ENCODE data around the gene LAPTM5. TPM values are rescaled to one million over a fixed set of nuclear protein-coding genes. Genes with fewer than 3 reads are reported as not detected.

Gene LAPTM5
- total RNA-seq, 1 donor from 2014 or later: 0.56 TPM

- Mint-ChIP-seq H3K4me1 (ENCODE audit: low read depth, unreplicated experiment) (peaks cover 33% of the 10 kb centered on the region), H3K9me3 (ENCODE audit: unreplicated experiment) (peaks cover 6% of the 10 kb centered on the region), H3K27me3 (ENCODE audit: unreplicated experiment) (peaks cover 12% of the 10 kb centered on the region), H3K4me3 (ENCODE audit: unreplicated experiment) (no peak overlapping the region), H3K36me3 (ENCODE audit: unreplicated experiment) (no peaks in the 10 kb centered on the region), H3K27ac (ENCODE audit: unreplicated experiment) (no peak overlapping the region)
- DNase-seq: no peak
- no peak for TF ChIP-seq CTCF (IDR thresholded peaks at IDR 0.05; ENCODE audit: partially characterized antibody, unreplicated experiment)
Measured at GRCh38 chr1:30708361-30708728, 49.2 kb downstream of the LAPTM5 start.

GRCh38 chr1:30707412-30708360 lies 49.9 kb downstream of the LAPTM5 start:
- H3K27ac Mint-ChIP-seq (ENCODE audit: unreplicated experiment): no peak overlapping the region
- no peaks in the 10 kb centered on the region for H3K36me3 Mint-ChIP-seq (ENCODE audit: unreplicated experiment)
- peak; percentile 69 for TF ChIP-seq CTCF (IDR thresholded peaks at IDR 0.05; ENCODE audit: partially characterized antibody, unreplicated experiment)
- peak; percentile 94 for DNase-seq
- H3K9me3 Mint-ChIP-seq (ENCODE audit: unreplicated experiment): peaks cover 6% of the 10 kb centered on the region
- H3K4me3 Mint-ChIP-seq (ENCODE audit: unreplicated experiment): no peak overlapping the region
- H3K4me1 Mint-ChIP-seq (ENCODE audit: low read depth, unreplicated experiment): peaks cover 27% of the 10 kb centered on the region
- H3K27me3 Mint-ChIP-seq (ENCODE audit: unreplicated experiment): peaks cover 12% of the 10 kb centered on the region

- Mint-ChIP-seq H3K9me3 (ENCODE audit: unreplicated experiment) (peaks cover 2% of the 10 kb centered on the region), H3K36me3 (ENCODE audit: unreplicated experiment) (no peaks in the 10 kb centered on the region), H3K4me3 (ENCODE audit: unreplicated experiment) (no peak overlapping the region), H3K27me3 (ENCODE audit: unreplicated experiment) (peaks cover 9% of the 10 kb centered on the region), H3K27ac (ENCODE audit: unreplicated experiment) (no peak overlapping the region), H3K4me1 (ENCODE audit: low read depth, unreplicated experiment) (peaks cover 18% of the 10 kb centered on the region)
- no peak for DNase-seq
- no peak for TF ChIP-seq CTCF (IDR thresholded peaks at IDR 0.05; ENCODE audit: partially characterized antibody, unreplicated experiment)
Measured at GRCh38 chr1:30706528-30706927, 51.0 kb downstream of the LAPTM5 start.

GRCh38 chr1:30705698-30706097 lies 51.9 kb downstream of the LAPTM5 start:
- Mint-ChIP-seq H3K36me3 (ENCODE audit: unreplicated experiment) (no peaks in the 10 kb centered on the region), H3K9me3 (ENCODE audit: unreplicated experiment) (peaks cover 2% of the 10 kb centered on the region), H3K27ac (ENCODE audit: unreplicated experiment) (no peak overlapping the region), H3K4me3 (ENCODE audit: unreplicated experiment) (no peak overlapping the region), H3K27me3 (ENCODE audit: unreplicated experiment) (peaks cover 6% of the 10 kb centered on the region), H3K4me1 (ENCODE audit: low read depth, unreplicated experiment) (peaks cover 10% of the 10 kb centered on the region)
- no peak for DNase-seq
- TF ChIP-seq CTCF (IDR thresholded peaks at IDR 0.05; ENCODE audit: partially characterized antibody, unreplicated experiment): no peak
